HG03442 (cell line): ENCODE measurements around the gene NMNAT3.
"Not testable (repeated sequence)": the region's sequence is repeated elsewhere in the genome, so short reads cannot be mapped to it uniquely, and the experiment has no call there.

Source experiments
- ATAC-seq: cut with Tn5 transposase; IDR thresholded peaks from one replicate; pipeline ENCODE4 v1.9.1; 2021; ENCODE audit warnings: mild to moderate bottlenecking, moderate library complexity; ENCODE audit not compliant: unreplicated experiment

The NMNAT3 gene

DNA sequence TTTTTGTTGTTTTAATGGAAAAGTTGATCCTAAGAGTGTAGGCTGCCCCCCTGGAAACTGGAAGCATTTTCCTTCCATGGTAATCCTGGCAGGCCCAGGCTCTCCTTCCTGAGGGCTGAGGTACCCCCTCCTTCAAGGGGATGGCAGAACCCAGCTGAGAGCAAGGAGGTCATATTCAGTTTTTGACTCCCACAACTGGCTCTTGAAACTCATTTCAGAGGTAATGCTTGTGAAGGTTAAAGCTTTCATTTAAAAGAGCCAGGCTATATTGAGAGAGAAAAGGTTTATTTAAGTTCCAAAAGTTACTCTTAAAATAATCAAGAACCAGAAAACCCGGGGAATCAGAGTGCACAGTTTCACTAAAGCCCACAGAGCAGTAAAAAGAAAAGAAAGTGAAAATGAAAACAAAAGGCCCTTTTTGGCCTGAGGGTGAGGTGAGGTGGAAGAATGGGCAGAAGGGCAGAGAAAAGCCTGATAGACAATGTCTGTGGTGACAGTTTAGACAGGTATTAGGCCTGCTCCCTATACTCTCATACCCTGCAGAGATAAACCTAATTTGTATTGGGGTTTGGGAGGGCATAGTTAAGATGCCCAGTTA is 91.3 kb downstream of the NMNAT3 start:
- peak; percentile 87 for ATAC-seq

DNA sequence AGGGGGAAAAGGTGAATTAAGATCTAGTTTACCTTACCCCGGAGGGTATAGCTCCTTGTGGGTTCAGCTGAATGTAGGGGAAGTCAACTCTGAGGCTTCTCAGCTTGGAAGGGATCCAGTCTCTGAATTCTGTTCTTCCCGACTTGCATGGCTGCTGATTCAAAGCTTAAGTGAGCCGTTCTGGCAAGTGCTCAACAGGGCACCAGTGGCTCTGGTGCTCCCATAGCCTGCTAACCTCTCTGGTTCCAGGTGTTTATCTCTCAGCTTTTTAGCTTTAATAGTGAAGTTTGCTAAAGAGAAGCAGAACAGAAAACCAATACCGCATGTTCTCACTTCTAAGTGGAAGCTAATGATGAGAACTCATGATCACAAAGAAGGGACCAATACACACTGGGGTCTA is 92.0 kb downstream of the NMNAT3 start:
- ATAC-seq = no peak

DNA sequence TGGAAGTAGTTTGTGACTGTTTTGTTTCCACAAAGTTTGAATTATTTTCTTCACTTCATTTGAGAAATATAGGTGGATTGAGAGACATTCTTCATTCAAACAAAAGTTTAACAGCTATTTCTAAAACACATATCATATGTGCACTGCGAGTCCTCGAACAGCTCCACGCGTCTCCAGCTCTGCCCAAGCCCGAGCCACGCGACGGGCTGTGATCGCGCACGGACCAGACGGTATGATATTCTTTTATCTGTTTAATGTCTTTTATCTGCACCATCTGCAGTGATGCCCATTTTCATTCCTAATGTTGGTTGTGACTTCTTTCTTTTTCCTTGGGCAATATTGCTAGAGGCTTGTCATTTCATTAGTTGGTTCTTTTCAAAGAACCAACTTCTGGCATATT is 94.1 kb downstream of the NMNAT3 start:
- not testable (repeated sequence) for ATAC-seq

DNA sequence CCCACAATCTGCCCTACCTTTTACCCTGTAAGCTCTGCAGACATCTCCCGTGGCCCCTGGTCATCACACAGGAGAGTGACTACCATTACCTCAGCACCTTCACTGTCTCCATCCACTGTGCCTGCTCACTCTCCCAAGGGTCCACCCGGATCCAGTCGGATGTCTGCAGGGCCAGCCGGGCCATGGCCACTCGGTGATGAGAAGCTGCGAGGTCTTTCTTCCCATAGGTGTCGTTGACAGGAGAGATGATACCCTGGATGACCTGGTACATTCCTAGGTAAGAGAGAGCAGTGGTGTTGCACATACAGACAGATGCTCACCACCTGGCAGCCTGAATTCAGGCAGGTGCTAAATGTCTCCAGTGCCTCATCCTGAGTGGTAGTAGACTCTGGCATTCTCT is 99.0 kb downstream of the NMNAT3 start:
- no peak for ATAC-seq

DNA sequence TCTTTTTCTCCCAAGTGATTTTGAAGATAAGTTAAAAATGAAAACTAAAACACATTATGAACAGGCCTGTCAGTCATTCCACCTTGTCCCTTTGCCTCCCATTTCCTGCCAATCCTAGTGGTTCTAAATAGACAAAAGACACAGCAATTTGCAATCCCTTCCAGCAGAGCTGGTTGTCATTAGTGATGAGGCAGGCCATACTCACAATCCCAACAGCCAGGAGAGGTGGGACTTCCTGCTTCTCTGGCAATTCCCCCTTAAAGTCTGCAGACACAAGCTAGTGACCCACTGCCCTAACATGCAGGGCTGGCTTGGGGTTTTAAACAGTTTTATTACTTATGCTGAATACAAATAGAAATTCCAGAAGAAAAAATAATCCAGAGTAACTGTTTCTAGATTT is 99.9 kb downstream of the NMNAT3 start:
- ATAC-seq = no peak

DNA sequence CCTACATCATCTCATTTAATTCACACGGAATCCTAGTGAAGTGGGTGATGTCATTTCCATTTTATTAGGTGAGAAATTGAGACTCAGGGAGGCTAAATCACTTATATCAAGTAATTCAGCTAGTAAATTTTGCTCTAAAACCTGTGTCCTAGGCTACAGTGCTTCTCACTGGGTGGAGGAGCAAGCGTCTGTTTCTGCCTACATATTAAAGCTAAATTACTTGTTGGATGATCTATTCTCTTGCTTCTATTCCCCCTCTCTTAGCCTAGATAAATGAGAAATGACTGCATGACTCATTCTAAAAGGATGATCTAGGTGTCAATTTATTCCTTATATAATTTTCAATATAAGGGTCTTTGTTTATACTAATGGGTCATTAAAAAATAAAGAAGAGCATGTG is 100.4 kb downstream of the NMNAT3 start:
- no peak for ATAC-seq

DNA sequence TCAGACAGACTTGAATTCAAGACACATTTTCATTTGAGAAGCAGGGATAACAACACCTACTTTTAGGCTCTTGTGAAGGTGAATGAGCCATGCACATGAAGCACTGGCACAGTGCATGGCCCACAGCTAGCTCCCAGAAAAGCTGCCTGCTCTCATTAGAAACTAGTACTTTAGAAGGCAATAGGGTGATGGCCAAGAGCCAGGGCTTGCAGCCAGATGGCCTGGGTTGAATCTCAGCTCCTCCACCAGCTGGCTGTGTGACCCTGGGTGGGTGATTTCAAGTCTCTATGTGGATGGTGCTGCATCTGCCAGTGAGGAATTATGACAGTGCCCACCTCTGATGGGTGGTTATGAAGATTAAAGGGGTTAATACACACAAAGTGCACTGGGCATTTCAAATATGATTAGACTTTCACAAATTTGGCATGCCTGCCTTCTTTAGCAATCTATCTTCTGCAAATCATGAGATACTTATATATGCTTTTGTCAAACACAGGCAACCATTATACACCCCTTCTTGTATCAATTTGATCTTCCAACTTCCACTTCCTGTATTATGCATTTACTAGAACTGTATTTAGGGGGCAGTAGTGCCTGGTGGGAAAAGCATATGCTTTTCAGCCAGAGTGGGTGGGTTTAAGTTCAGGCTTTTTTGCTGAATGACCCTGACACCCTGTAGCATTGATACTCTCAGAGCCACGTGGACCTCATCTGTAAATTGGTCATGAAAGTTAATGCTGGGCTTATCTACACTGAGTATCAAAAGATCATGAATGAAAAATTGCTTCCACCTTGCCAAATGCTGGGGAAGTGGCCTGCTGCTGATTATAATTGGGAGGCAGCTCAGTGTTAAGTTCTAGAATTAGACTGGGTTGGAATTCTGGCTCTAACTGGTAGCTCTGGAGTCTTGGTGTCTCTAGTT is 103.5 kb downstream of the NMNAT3 start:
- ATAC-seq = no peak

DNA sequence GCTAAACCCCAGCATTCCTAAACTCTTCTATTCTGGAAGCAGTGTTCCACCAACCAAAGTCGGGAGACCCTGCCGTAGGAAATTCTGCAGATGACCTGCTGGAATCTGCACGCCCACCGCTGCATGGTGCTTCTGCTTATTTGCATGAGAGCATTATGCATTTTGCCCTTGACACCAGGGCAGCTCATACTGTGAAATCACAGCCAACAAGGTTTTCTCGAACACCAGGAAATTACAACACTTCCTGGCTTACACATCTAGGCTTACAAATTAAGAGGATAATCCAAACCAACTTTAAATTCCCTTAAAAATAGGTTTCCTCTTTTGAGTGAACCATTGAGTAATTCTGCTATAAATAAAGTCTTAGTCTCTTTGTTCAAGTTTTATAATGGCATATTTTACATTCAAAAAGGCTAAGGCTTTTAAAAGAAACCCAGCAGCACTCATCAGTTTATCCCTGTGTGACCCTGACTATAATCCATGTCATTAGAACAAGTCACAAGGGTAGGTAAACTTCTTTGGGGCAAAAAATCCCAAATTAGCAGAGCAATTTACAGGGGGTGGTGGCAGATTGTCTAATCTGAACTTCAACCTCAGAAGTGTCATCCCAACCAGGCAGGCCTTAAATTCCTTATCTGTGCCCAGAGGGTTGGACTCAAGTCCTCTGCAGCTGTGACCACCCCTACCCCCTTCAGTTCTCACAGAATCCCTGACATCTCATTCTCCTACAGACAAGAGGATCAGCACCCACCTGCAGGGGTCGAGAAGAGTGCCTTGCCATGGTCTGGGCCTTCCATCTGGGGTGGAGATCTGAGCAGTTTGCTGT is 104.7 kb downstream of the NMNAT3 start:
- ATAC-seq = no peak

DNA sequence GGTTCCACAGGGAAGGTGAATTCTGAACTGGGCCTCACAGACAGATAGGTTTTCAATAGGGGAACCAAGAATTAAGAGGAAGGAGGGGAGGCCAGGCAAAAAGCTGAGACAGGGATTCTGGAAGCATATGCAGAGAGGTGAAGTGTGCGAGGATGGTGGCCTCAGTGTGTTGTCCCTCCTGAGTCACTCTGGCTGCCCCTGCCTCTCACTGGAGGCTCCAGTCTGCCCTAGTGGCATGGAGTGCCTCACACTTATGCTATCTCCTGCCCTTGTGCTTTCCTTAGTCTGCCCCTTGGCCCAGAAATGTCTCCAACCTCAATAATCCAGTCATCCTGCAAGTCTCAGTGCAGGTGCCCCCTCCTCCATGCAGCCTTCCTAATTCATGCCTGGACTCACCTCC is 106.1 kb downstream of the NMNAT3 start:
- no peak for ATAC-seq

DNA sequence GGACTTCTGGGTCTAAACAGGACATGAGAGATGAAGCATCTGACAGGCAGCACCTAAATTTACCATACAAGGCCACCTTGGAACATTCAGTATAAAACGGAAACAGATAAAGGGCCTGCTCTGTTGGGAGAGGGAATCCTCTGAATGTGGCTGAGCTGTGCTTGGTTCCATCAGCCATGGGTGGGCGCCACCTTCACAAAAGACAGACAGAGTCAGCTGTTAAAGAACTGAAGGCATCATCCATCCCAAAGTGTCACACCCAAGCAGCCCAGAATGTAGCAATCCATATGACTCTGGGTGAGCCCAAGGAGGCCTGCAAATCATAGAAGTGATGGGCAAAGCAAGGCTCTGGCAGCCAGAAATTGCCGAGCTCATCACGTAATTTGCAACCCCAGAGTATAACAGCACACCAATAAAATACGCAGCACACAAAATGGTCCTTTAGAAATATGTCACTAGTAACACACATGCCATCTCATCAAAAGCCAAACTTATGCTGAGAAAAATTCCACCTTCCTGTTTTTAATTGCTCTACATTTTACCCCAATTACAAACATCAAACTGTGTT is 113.4 kb downstream of the NMNAT3 start:
- no peak for ATAC-seq

DNA sequence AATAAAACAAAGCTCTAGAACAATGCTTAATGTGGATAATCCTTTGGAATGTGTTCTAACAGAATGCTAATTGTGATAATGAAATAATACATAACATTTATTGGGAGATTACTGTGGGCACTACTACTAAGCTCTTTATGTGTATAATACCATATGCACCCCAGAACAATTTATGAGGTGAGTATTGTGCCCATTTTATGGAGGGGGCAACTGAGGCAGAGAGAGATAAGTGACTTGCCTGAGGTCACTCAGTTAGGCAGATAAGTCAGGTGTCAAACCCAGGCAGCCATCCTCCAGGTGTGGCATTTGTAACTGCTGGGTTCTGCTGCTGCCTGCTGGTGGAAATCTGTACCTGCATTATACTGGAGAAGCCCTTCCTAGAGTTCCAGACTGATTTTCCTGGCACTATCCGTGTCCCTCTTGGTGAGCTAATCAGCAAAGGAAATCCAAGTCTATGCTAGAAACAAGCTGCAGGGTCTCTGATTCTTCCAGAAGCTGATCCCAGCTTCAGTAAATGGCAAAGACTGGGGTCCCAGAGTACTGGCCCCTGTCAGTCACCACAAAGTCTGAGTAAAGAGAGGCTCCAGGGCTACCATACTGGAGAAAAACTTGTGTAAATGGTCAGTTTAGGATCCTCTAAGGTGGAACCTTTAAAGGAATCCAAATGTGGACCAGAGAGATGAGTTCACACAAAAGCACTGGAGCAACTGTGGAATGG is 115.7 kb downstream of the NMNAT3 start:
- ATAC-seq = no peak

DNA sequence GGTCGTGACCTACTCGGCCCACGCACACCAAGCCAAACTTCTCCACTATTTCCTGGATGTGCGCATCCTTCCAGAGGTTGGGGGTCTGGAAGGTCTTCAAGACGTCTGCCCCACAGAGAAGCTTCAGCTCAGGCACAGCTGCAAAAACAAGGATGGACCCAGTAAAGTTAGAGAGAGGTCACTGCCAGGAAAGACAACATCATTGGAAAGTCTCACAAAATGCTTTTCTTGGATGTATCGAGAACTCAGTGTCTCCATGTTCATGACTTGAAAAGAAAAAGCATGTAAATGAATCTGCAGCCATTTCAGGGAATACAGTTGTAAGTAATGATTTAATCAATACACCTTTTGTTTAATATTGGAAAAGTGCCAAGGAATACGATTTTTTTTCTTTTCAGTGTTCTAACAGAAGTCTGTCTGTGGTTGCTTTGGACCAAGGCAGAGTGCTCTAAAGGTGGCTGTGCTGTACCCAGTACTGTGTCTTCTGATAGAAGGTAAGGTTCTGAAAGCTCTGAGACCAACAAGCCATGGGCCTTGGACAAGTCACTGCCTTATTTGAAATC is 116.4 kb downstream of the NMNAT3 start:
- no peak for ATAC-seq

DNA sequence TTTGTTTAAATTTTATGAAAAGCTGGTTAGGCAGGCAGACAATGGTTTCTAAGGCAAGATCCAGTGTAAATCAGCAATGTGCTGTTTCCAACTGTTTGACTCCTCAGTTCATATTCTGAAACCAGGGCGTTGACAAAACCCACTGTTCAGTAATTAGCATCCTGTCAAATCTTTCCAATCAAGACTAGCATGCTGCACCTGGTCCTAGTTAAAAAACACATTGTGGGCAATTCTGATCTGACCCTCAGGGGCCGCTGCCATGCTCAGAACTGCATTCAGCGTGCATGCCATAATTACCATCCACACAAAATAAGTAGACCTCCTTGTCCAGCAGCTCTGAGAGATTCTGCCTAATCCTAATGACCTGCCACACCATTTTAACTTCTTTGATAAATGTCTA is 117.4 kb downstream of the NMNAT3 start:
- no peak for ATAC-seq

DNA sequence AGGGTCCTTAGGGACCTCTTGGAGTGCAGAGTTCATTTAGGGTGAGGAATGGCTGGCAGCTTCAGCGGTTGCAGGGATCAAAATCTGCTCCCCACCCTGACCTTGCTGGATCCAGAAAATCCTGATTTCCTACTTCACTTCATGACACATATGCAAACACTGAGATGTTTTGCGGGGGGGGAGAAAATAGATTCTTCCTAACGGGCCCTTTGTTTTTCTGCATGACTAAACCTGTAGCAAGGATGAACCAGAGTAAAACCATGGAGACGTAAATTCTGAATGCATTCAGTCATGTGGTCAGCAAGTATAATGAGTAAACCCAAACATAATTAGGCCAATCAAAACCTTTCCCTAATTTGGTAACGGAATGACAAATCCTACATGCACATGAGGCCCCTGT is 118.2 kb downstream of the NMNAT3 start:
- no peak for ATAC-seq

DNA sequence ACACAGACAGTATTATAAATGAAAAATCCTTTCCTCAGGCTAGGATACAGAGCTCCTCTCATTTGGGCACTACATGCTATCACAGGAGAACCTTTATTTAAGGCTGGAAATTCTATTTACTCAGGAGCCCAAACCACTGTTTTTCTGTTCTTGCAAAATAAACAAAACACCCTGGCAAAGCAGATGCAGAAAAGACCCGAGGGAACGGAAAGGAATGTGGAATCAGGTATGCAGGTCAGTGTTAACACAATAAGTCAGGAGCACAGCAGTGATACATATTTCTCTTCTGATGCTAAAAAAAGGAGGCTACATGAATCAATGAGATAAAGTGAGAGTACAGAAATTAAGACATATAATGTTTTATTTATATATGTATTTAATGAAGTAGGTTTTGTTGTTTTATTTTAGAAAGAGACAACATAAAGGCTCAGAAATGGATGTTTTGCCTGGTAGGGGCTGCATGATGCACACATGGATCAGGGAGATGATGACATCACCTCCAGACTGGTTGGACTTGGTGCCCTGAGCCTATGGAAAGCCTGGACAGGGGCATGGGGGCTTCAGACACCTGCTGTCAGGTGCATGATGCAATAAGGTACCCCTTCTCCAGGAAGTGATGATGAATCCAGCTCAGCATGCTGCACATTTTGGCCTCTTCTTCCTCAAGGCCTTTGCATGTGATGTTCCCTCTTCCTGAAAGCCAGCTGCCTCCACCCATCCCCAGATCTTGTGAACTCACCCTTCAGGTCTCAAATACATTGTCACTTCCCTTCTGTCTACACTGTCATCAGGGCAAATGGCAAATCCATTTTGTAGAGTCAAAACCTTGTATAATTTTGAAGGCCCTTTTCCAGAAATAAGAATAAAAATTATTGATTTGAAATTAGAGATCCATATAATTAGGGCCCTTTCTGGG is 119.2 kb downstream of the NMNAT3 start:
- no peak for ATAC-seq

DNA sequence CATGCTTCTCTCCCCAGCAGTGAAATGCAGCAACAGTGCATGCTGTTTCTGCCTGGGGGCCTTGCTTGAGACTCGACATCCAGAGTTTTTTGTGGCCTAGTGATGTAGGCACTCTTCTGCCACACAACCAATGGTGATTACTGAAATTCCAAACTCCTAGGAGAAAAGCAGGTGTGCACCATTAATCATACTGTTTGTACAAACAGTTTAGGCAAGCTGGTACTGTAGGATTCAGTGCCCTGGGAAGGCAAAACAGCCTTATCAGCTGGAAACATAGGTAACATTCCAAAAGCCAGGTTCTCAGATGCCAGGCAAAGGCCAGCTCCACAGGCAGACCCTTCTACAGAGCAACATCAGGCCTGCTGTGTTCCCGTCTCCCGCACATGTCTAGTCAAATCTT is 120.7 kb downstream of the NMNAT3 start:
- ATAC-seq = no peak

DNA sequence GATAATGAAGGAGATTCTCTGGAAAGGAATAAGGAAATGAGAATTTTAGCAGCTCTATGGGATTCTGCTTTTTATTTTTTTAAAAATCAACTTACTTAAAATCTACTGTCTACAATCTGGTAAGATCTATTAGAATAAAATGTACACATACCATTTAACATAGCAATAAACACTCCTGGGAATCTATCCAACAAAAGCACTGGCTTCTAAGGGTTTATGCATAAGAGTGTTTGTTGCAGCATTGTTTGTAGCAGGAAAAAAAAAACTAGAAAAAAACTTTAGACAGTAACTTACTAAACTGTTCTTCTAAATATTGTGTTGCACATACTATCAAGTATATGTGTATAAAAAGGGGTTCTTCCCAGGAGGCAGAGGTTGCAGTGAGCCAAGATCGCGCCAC is 122.5 kb downstream of the NMNAT3 start:
- ATAC-seq = no peak

DNA sequence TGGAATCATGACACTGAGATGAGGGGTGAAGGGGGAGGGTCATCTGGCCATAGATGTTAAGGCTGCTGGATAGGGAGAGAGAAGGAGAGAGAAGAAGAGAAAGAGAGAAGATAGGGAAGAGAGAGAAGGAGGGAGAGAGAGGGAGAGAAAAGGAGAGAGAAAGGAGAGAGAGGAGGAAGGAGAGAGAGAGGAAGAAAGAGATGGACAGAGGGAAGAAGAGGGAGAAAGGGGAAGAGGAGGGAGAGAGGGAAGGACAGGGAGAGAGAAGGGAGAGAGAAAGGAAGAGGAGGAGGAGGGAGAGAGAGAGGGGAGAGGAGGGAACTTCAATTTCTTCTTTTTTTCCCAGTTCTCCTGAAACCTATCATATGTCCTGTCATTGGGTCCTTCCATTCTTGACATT is 123.1 kb downstream of the NMNAT3 start:
- ATAC-seq = no peak

DNA sequence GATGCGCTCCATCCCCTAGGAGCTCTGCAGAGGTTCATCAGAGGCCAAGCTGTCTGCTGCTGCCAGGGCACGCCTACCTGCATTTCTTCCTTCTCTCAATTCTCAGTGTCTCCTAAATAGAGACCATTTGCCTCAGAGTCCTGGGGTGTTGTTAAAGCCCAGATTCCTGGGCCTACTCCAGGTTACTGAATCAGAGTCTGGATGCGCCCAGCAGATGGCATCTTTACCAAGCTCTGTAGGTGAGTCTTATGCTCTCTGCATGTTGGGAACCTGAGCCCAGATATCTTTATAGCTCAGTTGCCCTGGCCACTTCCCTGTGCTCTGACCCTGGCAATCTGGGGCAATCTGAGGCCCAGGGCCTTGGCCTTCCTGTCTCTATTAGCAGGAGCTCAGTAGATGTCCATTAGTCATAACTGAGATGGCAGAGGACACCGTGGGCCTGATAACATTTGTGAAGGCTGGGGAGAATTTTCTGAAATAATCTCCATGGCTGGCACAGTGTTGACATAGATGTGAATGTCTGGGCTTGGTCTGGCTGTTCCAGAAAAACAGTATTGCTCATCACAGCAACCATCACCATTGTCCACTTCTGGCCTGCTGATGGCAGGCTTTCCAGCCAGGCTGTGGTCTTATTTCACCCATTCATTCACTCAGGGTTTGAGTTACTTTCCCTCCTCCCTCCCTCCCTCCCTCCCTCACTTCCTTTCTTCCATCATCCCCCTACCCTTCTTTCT is 125.0 kb downstream of the NMNAT3 start:
- no peak for ATAC-seq
